SK-N-SH (cell line): ENCODE measurements around the gene OCIAD2. TPM values are rescaled to one million over a fixed set of nuclear protein-coding genes. Genes with fewer than 3 reads are reported as not detected.

ENCODE experiments used
- CHD2 ChIP-seq: fragments of 150-350 bp; IDR thresholded peaks from 2 replicates; pipeline ENCODE4 v1.6.1; 2018; ENCODE audit warnings: low read length; ENCODE audit not compliant: partially characterized antibody
- ELF1 ChIP-seq: IDR thresholded peaks from 2 replicates; pipeline ENCODE4 v1.4.0; 2012
- FOSL2 ChIP-seq: IDR thresholded peaks from 2 replicates; pipeline ENCODE4 v1.4.0; 2012; ENCODE audit warnings: low read depth, mild to moderate bottlenecking, moderate library complexity, borderline replicate concordance
- GABPA ChIP-seq: IDR thresholded peaks from 2 replicates; pipeline ENCODE4 v1.4.0; 2012; ENCODE audit warnings: low read depth, mild to moderate bottlenecking
- MEF2A ChIP-seq: IDR thresholded peaks from 2 replicates; pipeline ENCODE4 v1.4.0; 2012; ENCODE audit warnings: low read depth, borderline replicate concordance
- NFIC ChIP-seq: IDR thresholded peaks from 2 replicates; pipeline ENCODE4 v1.4.0; 2012; ENCODE audit warnings: borderline replicate concordance
- NRF1 ChIP-seq: IDR thresholded peaks from 2 replicates; pipeline ENCODE4 v1.6.1; 2012; ENCODE audit warnings: low read depth, mild to moderate bottlenecking, low read length
- RCOR1 ChIP-seq: fragments of 150-350 bp; IDR thresholded peaks from 2 replicates; pipeline ENCODE4 v1.6.1; 2017; ENCODE audit warnings: antibody characterized with exemption, low read length
- RFX5 ChIP-seq: IDR thresholded peaks from 2 replicates; pipeline ENCODE4 v1.6.1; 2012; ENCODE audit warnings: mild to moderate bottlenecking, improper control_type of control experiment, low read length
- TAF1 ChIP-seq: IDR thresholded peaks from 2 replicates; pipeline ENCODE4 v1.6.1; 2012; ENCODE audit warnings: low read depth, mild to moderate bottlenecking, low read length, moderate library complexity, borderline replicate concordance
- YY1 ChIP-seq: IDR thresholded peaks from 2 replicates; pipeline ENCODE4 v1.4.0; 2012; ENCODE audit warnings: low read depth, mild to moderate bottlenecking
- polyA plus RNA-seq, 3 experiments: library from polyadenylated mRNA; depleted of rRNA; stranded (reverse); fragments of >200 nt; gene quantifications; 2 replicates each; pipeline ENCODE4 v1.2.3, GENCODE V29; 2012
- TF ChIP-seq, protein P1 (sequence below): IDR thresholded peaks from 2 replicates; pipeline ENCODE4 v1.4.0; 2012; ENCODE audit warnings: low read depth, borderline replicate concordance
- TF ChIP-seq, protein P2 (sequence below): IDR thresholded peaks from 2 replicates; pipeline ENCODE4 v1.6.1; 2012; ENCODE audit warnings: mild to moderate bottlenecking, low read depth, low read length, moderate library complexity
- TF ChIP-seq, protein P3 (sequence below): IDR thresholded peaks from 2 replicates; pipeline ENCODE4 v1.4.0; 2012; ENCODE audit warnings: low read depth, borderline replicate concordance
- TF ChIP-seq, protein P4 (sequence below): IDR thresholded peaks from 2 replicates; pipeline ENCODE4 v1.4.0; 2012; ENCODE audit warnings: low read depth
- TF ChIP-seq, protein P5 (sequence below): IDR thresholded peaks from 2 replicates; pipeline ENCODE4; 2012

Gene OCIAD2
- polyA plus RNA-seq, 1 of the 3 experiments (the other 2 are of a cell fraction), result 387 TPM

DNA sequence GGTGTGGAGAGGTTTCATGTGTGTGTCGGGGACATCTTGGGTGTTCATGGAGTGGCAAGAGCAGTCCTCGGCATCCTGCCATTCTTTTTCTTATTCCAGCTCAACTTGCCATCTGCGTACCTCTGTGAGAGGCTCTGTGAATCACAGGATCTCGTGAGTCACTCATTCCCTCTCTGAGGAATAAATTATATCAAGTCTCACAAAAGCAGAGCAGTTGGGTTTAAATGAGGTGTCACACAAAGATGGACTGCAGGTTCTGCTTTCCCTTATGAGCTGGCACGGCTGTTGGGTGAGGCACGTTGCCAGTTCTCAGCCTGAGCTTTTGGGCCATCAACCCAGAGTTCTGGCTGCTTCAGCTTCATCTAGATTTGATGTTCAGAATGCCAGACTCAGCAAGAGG, 6.8 kb upstream of the OCIAD2 start (continued):
- TF ChIP-seq, protein P1, sequence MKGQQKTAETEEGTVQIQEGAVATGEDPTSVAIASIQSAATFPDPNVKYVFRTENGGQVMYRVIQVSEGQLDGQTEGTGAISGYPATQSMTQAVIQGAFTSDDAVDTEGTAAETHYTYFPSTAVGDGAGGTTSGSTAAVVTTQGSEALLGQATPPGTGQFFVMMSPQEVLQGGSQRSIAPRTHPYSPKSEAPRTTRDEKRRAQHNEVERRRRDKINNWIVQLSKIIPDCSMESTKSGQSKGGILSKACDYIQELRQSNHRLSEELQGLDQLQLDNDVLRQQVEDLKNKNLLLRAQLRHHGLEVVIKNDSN, result no peak
- TF ChIP-seq, protein P2, sequence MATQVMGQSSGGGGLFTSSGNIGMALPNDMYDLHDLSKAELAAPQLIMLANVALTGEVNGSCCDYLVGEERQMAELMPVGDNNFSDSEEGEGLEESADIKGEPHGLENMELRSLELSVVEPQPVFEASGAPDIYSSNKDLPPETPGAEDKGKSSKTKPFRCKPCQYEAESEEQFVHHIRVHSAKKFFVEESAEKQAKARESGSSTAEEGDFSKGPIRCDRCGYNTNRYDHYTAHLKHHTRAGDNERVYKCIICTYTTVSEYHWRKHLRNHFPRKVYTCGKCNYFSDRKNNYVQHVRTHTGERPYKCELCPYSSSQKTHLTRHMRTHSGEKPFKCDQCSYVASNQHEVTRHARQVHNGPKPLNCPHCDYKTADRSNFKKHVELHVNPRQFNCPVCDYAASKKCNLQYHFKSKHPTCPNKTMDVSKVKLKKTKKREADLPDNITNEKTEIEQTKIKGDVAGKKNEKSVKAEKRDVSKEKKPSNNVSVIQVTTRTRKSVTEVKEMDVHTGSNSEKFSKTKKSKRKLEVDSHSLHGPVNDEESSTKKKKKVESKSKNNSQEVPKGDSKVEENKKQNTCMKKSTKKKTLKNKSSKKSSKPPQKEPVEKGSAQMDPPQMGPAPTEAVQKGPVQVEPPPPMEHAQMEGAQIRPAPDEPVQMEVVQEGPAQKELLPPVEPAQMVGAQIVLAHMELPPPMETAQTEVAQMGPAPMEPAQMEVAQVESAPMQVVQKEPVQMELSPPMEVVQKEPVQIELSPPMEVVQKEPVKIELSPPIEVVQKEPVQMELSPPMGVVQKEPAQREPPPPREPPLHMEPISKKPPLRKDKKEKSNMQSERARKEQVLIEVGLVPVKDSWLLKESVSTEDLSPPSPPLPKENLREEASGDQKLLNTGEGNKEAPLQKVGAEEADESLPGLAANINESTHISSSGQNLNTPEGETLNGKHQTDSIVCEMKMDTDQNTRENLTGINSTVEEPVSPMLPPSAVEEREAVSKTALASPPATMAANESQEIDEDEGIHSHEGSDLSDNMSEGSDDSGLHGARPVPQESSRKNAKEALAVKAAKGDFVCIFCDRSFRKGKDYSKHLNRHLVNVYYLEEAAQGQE, result peak; percentile 36; the same call in 1 of the 2 replicates
- TF ChIP-seq, protein P3, sequence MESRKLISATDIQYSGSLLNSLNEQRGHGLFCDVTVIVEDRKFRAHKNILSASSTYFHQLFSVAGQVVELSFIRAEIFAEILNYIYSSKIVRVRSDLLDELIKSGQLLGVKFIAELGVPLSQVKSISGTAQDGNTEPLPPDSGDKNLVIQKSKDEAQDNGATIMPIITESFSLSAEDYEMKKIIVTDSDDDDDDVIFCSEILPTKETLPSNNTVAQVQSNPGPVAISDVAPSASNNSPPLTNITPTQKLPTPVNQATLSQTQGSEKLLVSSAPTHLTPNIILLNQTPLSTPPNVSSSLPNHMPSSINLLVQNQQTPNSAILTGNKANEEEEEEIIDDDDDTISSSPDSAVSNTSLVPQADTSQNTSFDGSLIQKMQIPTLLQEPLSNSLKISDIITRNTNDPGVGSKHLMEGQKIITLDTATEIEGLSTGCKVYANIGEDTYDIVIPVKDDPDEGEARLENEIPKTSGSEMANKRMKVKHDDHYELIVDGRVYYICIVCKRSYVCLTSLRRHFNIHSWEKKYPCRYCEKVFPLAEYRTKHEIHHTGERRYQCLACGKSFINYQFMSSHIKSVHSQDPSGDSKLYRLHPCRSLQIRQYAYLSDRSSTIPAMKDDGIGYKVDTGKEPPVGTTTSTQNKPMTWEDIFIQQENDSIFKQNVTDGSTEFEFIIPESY, result peak; percentile 76
- TF ChIP-seq ELF1, result no peak
- TF ChIP-seq, protein P4, sequence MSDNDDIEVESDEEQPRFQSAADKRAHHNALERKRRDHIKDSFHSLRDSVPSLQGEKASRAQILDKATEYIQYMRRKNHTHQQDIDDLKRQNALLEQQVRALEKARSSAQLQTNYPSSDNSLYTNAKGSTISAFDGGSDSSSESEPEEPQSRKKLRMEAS, result peak; percentile 83
- TF ChIP-seq, protein P5, sequence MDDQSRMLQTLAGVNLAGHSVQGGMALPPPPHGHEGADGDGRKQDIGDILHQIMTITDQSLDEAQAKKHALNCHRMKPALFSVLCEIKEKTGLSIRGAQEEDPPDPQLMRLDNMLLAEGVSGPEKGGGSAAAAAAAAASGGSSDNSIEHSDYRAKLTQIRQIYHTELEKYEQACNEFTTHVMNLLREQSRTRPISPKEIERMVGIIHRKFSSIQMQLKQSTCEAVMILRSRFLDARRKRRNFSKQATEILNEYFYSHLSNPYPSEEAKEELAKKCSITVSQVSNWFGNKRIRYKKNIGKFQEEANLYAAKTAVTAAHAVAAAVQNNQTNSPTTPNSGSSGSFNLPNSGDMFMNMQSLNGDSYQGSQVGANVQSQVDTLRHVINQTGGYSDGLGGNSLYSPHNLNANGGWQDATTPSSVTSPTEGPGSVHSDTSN, result peak; percentile 98
- TF ChIP-seq GABPA, result no peak
- TF ChIP-seq CHD2, result no peak
- TF ChIP-seq NFIC, result peak; percentile 96
- no peak for TF ChIP-seq RFX5
- TF ChIP-seq RCOR1, result no peak
- TF ChIP-seq YY1, result peak; percentile 52; the same call in 1 of the 2 replicates
- TF ChIP-seq FOSL2, result peak; percentile 98
- no peak for TF ChIP-seq NRF1
- TF ChIP-seq MEF2A, result no peak
- TF ChIP-seq TAF1, result peak; percentile 26; the same call in 1 of the 2 replicates
- TF ChIP-seq, all 33 proteins: peak for 16
